K562 (cell line): ENCODE measurements around the gene STX3. TPM values are rescaled to one million over a fixed set of nuclear protein-coding genes. Genes with fewer than 3 reads are reported as not detected.

ENCODE experiments used
- ADNP ChIP-seq: fragments of 200-800 bp; sonication (Bioruptor generic); IDR thresholded peaks from 2 replicates; pipeline ENCODE4 v1.6.1; 2016; ENCODE audit warnings: missing genetic modification characterization, missing compliant biosample characterization
- HDAC6 ChIP-seq: IDR thresholded peaks from 2 replicates; pipeline ENCODE4 v1.6.1; 2012; ENCODE audit warnings: low read depth, mild to moderate bottlenecking, control low read depth, inconsistent platforms, low read length, moderate library complexity
- JUND ChIP-seq, 2 experiments: IDR thresholded peaks; 2 replicates in 1 of 2; 3 replicates in 1 of 2; pipeline ENCODE4 v1.6.1; 2011; ENCODE audit warnings: borderline replicate concordance in 2 of 2, low read depth in 2 of 2, low read length in 2 of 2, improper control_type of control experiment in 1 of 2, missing biosample characterization in 1 of 2, missing genetic modification characterization in 1 of 2, missing genetic modification reagents in 1 of 2
- MEF2A ChIP-seq: IDR thresholded peaks from 2 replicates; pipeline ENCODE4 v1.6.1; 2011; ENCODE audit warnings: low read depth, mild to moderate bottlenecking, low read length, moderate library complexity; ENCODE audit not compliant: control insufficient read depth
- POLR2AphosphoS5 ChIP-seq: IDR thresholded peaks from 2 replicates; pipeline ENCODE4 v1.6.1; 2011; ENCODE audit warnings: mild to moderate bottlenecking, low read depth, low read length, moderate library complexity; ENCODE audit not compliant: control insufficient read depth, insufficient read depth
- RFX1 ChIP-seq: fragments of 450-650 bp; IDR thresholded peaks from 2 replicates; pipeline ENCODE4 v1.6.1; 2016; ENCODE audit warnings: mild to moderate bottlenecking, moderate library complexity
- SMARCA5 ChIP-seq: fragments of 450-650 bp; IDR thresholded peaks from 2 replicates; pipeline ENCODE4 v1.6.1; 2016
- SREBF1 ChIP-seq: fragments of 150-350 bp; IDR thresholded peaks from 2 replicates; pipeline ENCODE4 v1.6.1; 2014; ENCODE audit warnings: antibody characterized with exemption, low read depth, low read length, borderline replicate concordance
- polyA plus RNA-seq, 8 experiments: library from polyadenylated mRNA; depleted of rRNA in 4 of 8; stranded (reverse) in 5 of 8; unstranded in 3 of 8; fragments of >200 nt; fragmentation: Nextera tagmentation in 2 of 8; fragmentation: Illumina TruSeq in 1 of 8; extraction: Ambion mirVana in 2 of 8; extraction: Trizol in 1 of 8; gene quantifications; 2 replicates each; pipeline versions ENCODE4 v1.2.1 to v1.2.3, GENCODE V29; 2011 to 2014; ENCODE audit warnings: inconsistent platforms in 1 of 8, missing spikeins in 1 of 8
- total RNA-seq, 7 experiments: library from RNA; depleted of rRNA in 6 of 7; stranded (reverse); fragments of >200 nt in 6 of 7; fragmentation: Illumina TruSeq in 2 of 7; extraction: Trizol in 2 of 7; gene quantifications; 2 replicates each; pipeline versions ENCODE4 v1.2.1 to v1.2.3, GENCODE V29; 2011 to 2021; ENCODE audit warnings: low replicate concordance in 1 of 7
- TF ChIP-seq, protein P1 (sequence below), 2 experiments: fragments of 450-650 bp in 1 of 2; sonication (generic) in 1 of 2; formaldehyde crosslinking in 1 of 2; IDR thresholded peaks; 2 replicates each; pipeline versions ENCODE4 v1.7.1 to v1.9.0; 2016 to 2022; ENCODE audit warnings: inconsistent platforms in 1 of 2, mild to moderate bottlenecking in 1 of 2, missing genetic modification reagents in 1 of 2
- TF ChIP-seq, protein P2 (sequence below): fragments of 450-650 bp; IDR thresholded peaks from 2 replicates; pipeline ENCODE4 v1.6.1; 2017; ENCODE audit warnings: mild to moderate bottlenecking, moderate library complexity
- TF ChIP-seq, protein P3 (sequence below): fragments of 250-450 bp; sonication (Bioruptor Pico); IDR thresholded peaks from 2 replicates; pipeline ENCODE4 v1.8.0; 2022; ENCODE audit warnings: inconsistent platforms, mild to moderate bottlenecking, moderate library complexity, borderline replicate concordance
- TF ChIP-seq, protein P4 (sequence below): sonication (generic); formaldehyde crosslinking; IDR thresholded peaks from 2 replicates; pipeline ENCODE4 v1.8.1; 2022; ENCODE audit warnings: missing genetic modification reagents

STX3 gene
- total and polyA plus RNA-seq, 9 of the 15 experiments (the other 6 are each of a cell fraction or from before 2014, with no cell fraction given): 12.0 to 91.6 (median 48.7) TPM

DNA sequence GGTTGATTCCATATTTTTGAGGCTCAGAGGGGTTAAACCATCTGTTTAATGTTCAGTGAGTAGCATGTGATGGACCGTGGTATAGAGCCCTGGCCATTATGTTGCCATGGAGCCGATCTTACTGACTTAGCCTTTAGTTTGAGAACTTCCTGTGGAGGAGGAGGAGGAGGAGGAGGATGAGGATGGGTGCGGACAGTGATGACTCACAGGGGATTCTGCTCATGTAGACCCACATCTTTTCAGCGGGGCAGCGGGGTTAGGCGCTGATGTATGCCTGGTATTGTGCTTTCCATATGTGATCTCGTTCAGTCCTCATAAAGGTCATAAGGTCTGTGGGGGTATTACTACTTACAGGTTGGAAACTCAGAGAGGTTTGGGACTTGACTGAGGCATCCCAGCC lies 13.9 kb downstream of the STX3 start (continued):
- TF ChIP-seq, protein P1, sequence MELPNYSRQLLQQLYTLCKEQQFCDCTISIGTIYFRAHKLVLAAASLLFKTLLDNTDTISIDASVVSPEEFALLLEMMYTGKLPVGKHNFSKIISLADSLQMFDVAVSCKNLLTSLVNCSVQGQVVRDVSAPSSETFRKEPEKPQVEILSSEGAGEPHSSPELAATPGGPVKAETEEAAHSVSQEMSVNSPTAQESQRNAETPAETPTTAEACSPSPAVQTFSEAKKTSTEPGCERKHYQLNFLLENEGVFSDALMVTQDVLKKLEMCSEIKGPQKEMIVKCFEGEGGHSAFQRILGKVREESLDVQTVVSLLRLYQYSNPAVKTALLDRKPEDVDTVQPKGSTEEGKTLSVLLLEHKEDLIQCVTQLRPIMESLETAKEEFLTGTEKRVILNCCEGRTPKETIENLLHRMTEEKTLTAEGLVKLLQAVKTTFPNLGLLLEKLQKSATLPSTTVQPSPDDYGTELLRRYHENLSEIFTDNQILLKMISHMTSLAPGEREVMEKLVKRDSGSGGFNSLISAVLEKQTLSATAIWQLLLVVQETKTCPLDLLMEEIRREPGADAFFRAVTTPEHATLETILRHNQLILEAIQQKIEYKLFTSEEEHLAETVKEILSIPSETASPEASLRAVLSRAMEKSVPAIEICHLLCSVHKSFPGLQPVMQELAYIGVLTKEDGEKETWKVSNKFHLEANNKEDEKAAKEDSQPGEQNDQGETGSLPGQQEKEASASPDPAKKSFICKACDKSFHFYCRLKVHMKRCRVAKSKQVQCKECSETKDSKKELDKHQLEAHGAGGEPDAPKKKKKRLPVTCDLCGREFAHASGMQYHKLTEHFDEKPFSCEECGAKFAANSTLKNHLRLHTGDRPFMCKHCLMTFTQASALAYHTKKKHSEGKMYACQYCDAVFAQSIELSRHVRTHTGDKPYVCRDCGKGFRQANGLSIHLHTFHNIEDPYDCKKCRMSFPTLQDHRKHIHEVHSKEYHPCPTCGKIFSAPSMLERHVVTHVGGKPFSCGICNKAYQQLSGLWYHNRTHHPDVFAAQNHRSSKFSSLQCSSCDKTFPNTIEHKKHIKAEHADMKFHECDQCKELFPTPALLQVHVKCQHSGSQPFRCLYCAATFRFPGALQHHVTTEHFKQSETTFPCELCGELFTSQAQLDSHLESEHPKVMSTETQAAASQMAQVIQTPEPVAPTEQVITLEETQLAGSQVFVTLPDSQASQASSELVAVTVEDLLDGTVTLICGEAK (IDR thresholded peaks at IDR 0.05): no peak
- TF ChIP-seq, protein P1 (CRISPR knock-in tag; IDR thresholded peaks at IDR 0.05): no peak
- TF ChIP-seq POLR2AphosphoS5 (no peak), HDAC6 (no peak), ADNP (tag) (no peak), JUND (IDR thresholded peaks at IDR 0.05; ENCODE audit: borderline replicate concordance, low read depth, low read length) (peak; percentile 36; the same call in 1 of the 2 replicates), JUND (tag; IDR thresholded peaks at IDR 0.05; ENCODE audit: borderline replicate concordance, low read depth, low read length) (no peak), RFX1 (peak; percentile 36; the same call in 1 of the 2 replicates), SREBF1 (no peak), MEF2A (no peak), SMARCA5 (no peak)
- TF ChIP-seq, protein P2, sequence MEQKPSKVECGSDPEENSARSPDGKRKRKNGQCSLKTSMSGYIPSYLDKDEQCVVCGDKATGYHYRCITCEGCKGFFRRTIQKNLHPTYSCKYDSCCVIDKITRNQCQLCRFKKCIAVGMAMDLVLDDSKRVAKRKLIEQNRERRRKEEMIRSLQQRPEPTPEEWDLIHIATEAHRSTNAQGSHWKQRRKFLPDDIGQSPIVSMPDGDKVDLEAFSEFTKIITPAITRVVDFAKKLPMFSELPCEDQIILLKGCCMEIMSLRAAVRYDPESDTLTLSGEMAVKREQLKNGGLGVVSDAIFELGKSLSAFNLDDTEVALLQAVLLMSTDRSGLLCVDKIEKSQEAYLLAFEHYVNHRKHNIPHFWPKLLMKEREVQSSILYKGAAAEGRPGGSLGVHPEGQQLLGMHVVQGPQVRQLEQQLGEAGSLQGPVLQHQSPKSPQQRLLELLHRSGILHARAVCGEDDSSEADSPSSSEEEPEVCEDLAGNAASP: no peak
- TF ChIP-seq, protein P3, sequence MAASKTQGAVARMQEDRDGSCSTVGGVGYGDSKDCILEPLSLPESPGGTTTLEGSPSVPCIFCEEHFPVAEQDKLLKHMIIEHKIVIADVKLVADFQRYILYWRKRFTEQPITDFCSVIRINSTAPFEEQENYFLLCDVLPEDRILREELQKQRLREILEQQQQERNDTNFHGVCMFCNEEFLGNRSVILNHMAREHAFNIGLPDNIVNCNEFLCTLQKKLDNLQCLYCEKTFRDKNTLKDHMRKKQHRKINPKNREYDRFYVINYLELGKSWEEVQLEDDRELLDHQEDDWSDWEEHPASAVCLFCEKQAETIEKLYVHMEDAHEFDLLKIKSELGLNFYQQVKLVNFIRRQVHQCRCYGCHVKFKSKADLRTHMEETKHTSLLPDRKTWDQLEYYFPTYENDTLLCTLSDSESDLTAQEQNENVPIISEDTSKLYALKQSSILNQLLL (CRISPR knock-in tag): no peak
- TF ChIP-seq, protein P4, sequence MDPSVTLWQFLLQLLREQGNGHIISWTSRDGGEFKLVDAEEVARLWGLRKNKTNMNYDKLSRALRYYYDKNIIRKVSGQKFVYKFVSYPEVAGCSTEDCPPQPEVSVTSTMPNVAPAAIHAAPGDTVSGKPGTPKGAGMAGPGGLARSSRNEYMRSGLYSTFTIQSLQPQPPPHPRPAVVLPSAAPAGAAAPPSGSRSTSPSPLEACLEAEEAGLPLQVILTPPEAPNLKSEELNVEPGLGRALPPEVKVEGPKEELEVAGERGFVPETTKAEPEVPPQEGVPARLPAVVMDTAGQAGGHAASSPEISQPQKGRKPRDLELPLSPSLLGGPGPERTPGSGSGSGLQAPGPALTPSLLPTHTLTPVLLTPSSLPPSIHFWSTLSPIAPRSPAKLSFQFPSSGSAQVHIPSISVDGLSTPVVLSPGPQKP: no peak
